ENCODE data around the gene METTL16.

DNA sequence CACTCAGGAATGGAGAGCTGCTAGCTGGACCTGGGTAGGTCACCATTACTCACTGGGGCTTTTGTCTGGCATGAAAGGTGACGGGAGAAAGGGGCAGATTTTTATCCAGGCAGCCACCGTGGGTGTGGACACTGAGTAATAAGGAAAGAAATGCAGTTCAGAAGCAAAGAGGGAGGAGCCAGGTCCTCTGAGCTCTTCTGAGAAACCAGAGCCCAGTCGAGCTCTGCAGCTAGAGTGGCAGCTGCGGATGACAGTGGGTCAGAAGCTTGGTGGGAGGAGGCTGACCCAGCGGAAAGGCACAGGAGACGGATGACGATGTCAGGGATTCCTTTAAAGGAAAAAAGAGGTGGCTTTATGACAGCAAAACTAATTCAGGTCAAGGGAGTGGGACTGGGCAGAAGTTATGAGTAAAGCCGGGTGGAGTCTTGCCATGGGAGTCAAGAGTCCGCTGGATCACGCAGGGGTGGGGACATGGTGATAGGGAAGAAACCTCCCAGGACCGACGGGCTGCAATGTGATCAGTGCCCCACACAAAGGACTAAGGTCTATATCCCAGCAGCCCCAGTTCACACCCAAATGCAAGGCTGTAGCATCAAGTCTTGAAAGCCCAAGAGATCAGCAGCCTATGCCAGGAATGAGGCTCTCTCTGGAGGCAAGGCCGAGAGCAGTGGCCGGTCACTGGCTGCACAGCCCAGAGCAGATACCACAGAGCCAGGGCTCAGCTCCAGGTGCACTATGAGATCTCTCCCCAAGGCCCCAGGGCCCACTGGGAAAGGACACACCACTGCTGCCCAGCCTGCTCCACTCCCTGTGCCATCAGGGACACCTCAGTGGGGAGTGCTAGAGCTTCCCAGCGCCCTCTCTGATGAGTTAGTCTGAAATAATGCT, 104.5 kb downstream of the METTL16 start:
- TF ChIP-seq POLR2A (IDR thresholded peaks at IDR 0.05; ENCODE audit: low read length) (no peak), GATA1 (IDR thresholded peaks at IDR 0.05; ENCODE audit: low read depth, low read length) (no peak)

Data from erythroblast (primary cell).